ENCODE data around the gene CPT1B.

GRCh38 chr22:50519151-50519550 lies 59.1 kb downstream of the CPT1B start:
- no peak for TF ChIP-seq CTCF (IDR thresholded peaks at IDR 0.05)
- no peak for TF ChIP-seq EP300 (IDR thresholded peaks at IDR 0.05)
- TF ChIP-seq POLR2A (IDR thresholded peaks at IDR 0.05): no peak
